ENCODE results near the gene STK32B.

DNA sequence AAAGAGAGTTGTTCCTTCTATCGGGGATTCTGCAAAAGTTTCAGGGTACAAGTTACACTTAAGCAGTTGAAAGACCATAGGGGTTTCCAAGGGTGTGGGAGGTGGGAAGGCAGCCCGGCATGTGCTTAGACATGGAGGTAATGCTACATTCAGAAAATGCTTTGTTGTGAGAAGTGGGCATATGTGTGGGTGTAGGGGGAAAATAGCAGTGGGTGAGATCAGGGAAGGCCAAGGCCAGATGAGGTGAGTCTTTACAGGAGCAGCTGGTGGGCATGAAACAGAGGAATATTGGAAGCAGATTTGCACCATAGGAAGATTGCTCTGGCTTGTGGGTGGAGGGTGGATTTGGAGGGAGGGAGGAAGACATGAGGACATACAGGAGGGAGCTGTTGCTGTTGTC, 40.3 kb upstream of the STK32B start:
- TF ChIP-seq NR3C1 (IDR thresholded peaks at IDR 0.05) (no peak), MAFK (IDR thresholded peaks at IDR 0.05; ENCODE audit: partially characterized antibody) (no peak), CTCF (IDR thresholded peaks at IDR 0.05) (no peak), POLR2A (IDR thresholded peaks at IDR 0.05; ENCODE audit: low read length) (no peak), POLR2AphosphoS2 (conservative IDR thresholded peaks at IDR 0.05; ENCODE audit: low read length) (no peak), RAD21 (conservative IDR thresholded peaks at IDR 0.05 in 1 of 2, IDR thresholded peaks at IDR 0.05 in 1 of 2) (no peak), EHMT2 (IDR thresholded peaks at IDR 0.05; ENCODE audit: low read depth) (no peak), PBX3 (IDR thresholded peaks at IDR 0.05) (no peak)
- TF ChIP-seq, protein P1, sequence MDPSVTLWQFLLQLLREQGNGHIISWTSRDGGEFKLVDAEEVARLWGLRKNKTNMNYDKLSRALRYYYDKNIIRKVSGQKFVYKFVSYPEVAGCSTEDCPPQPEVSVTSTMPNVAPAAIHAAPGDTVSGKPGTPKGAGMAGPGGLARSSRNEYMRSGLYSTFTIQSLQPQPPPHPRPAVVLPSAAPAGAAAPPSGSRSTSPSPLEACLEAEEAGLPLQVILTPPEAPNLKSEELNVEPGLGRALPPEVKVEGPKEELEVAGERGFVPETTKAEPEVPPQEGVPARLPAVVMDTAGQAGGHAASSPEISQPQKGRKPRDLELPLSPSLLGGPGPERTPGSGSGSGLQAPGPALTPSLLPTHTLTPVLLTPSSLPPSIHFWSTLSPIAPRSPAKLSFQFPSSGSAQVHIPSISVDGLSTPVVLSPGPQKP (IDR thresholded peaks at IDR 0.05; ENCODE audit: low read depth, low read length) = no peak
- TF ChIP-seq, protein P2, sequence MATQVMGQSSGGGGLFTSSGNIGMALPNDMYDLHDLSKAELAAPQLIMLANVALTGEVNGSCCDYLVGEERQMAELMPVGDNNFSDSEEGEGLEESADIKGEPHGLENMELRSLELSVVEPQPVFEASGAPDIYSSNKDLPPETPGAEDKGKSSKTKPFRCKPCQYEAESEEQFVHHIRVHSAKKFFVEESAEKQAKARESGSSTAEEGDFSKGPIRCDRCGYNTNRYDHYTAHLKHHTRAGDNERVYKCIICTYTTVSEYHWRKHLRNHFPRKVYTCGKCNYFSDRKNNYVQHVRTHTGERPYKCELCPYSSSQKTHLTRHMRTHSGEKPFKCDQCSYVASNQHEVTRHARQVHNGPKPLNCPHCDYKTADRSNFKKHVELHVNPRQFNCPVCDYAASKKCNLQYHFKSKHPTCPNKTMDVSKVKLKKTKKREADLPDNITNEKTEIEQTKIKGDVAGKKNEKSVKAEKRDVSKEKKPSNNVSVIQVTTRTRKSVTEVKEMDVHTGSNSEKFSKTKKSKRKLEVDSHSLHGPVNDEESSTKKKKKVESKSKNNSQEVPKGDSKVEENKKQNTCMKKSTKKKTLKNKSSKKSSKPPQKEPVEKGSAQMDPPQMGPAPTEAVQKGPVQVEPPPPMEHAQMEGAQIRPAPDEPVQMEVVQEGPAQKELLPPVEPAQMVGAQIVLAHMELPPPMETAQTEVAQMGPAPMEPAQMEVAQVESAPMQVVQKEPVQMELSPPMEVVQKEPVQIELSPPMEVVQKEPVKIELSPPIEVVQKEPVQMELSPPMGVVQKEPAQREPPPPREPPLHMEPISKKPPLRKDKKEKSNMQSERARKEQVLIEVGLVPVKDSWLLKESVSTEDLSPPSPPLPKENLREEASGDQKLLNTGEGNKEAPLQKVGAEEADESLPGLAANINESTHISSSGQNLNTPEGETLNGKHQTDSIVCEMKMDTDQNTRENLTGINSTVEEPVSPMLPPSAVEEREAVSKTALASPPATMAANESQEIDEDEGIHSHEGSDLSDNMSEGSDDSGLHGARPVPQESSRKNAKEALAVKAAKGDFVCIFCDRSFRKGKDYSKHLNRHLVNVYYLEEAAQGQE (IDR thresholded peaks at IDR 0.05) = no peak

Data from A549 (cell line).